GM23338 (cell line): Measurements from ENCODE around the gene PTPRN2. TPM values are rescaled to one million over a fixed set of nuclear protein-coding genes. Genes with fewer than 3 reads are reported as not detected.

Experiments used
- ATAC-seq: fragments of 200-7000 bp; cut with Tn5 transposase; 3 replicates; pipeline ENCODE4 v1.9.1; 2020
- DNase-seq: peaks from one replicate; pipeline ENCODE4 v3.0.0-alpha.2; 2015; ENCODE audit warnings: low spot score
- H2AFZ ChIP-seq: fragments of 200-600 bp; sonication (generic); 2 replicates; pipeline ENCODE4 v1.8.0; 2016; ENCODE audit warnings: antibody characterized with exemption, mild to moderate bottlenecking, moderate library complexity
- H3F3A ChIP-seq: fragments of 200-600 bp; sonication (generic); replicated peaks from 2 replicates; pipeline ENCODE4 v1.8.0; 2017; ENCODE audit warnings: antibody characterized with exemption, mixed run types, low read depth
- H3K27ac ChIP-seq: fragments of 200-600 bp; sonication (generic); 2 replicates; pipeline ENCODE4 v1.6.1; 2016; ENCODE audit warnings: low read depth
- H3K27me3 ChIP-seq: fragments of 200-600 bp; sonication (generic); 2 replicates; pipeline ENCODE4 v1.8.0; 2016; ENCODE audit warnings: mild to moderate bottlenecking, mixed run types, moderate library complexity; ENCODE audit not compliant: insufficient read depth
- H3K36me3 ChIP-seq: fragments of 200-600 bp; sonication (generic); 2 replicates; pipeline ENCODE4 v1.8.0; 2016; ENCODE audit warnings: mild to moderate bottlenecking; ENCODE audit not compliant: insufficient read depth
- H3K4me1 ChIP-seq: fragments of 200-600 bp; sonication (generic); 2 replicates; pipeline ENCODE4 v1.8.0; 2016; ENCODE audit warnings: mild to moderate bottlenecking, moderate library complexity; ENCODE audit not compliant: insufficient read depth
- H3K4me2 ChIP-seq: fragments of 200-600 bp; sonication (generic); 2 replicates; pipeline ENCODE4 v1.7.1; 2017; ENCODE audit warnings: mixed run types
- H3K4me3 ChIP-seq: fragments of 200-600 bp; sonication (generic); 2 replicates; pipeline ENCODE4 v1.6.1; 2016; ENCODE audit warnings: mixed run types
- H3K79me2 ChIP-seq: fragments of 200-600 bp; sonication (generic); replicated peaks from 2 replicates; pipeline ENCODE4 v1.8.0; 2017; ENCODE audit warnings: mild to moderate bottlenecking; ENCODE audit not compliant: insufficient read depth
- H3K9me2 ChIP-seq: fragments of 200-600 bp; sonication (generic); 2 replicates; pipeline ENCODE4 v1.8.0; 2017; ENCODE audit not compliant: insufficient read depth
- H4K20me1 ChIP-seq: fragments of 200-600 bp; sonication (generic); replicated peaks from 2 replicates; pipeline ENCODE4 v1.8.0; 2017; ENCODE audit warnings: mild to moderate bottlenecking; ENCODE audit not compliant: insufficient read depth
- H3K27ac Mint-ChIP-seq: 2 replicates; pipeline ENCODE4 v1.8.0; 2020; ENCODE audit warnings: inconsistent platforms, mild to moderate bottlenecking, moderate library complexity, mixed read lengths
- H3K27me3 Mint-ChIP-seq: 3 replicates; pipeline ENCODE4 v1.8.0; 2022; ENCODE audit warnings: low read depth, mild to moderate bottlenecking, moderate library complexity, mixed read lengths, inconsistent platforms; ENCODE audit not compliant: insufficient read depth, poor library complexity
- H3K36me3 Mint-ChIP-seq: 3 replicates; pipeline ENCODE4 v1.8.0; 2021; ENCODE audit warnings: low read depth, mild to moderate bottlenecking, inconsistent platforms, moderate library complexity, mixed read lengths
- H3K4me1 Mint-ChIP-seq: 3 replicates; pipeline ENCODE4 v1.8.0; 2020; ENCODE audit warnings: mild to moderate bottlenecking, inconsistent platforms, mixed read lengths
- H3K4me3 Mint-ChIP-seq: 3 replicates; pipeline ENCODE4 v1.8.0; 2021; ENCODE audit warnings: moderate library complexity, mild to moderate bottlenecking, inconsistent platforms, mixed read lengths
- H3K9me3 Mint-ChIP-seq: 3 replicates; pipeline ENCODE4 v1.8.0; 2020; ENCODE audit warnings: moderate library complexity, mild to moderate bottlenecking, inconsistent platforms, mixed read lengths
- CREB1 ChIP-seq: fragments of 250-450 bp; sonication (Bioruptor Pico); IDR thresholded peaks from 2 replicates; pipeline ENCODE4 v1.5.0; 2020; ENCODE audit warnings: low read depth, mild to moderate bottlenecking, moderate library complexity
- EZH2phosphoT487 ChIP-seq: fragments of 200-600 bp; sonication (generic); IDR thresholded peaks from one replicate; pipeline ENCODE4 v1.8.1; 2018; ENCODE audit warnings: antibody characterized with exemption; ENCODE audit not compliant: unreplicated experiment
- JUNB ChIP-seq: IDR thresholded peaks from one replicate; pipeline ENCODE4 v1.6.1; 2016; ENCODE audit warnings: antibody characterized with exemption; ENCODE audit not compliant: unreplicated experiment
- STAT1 ChIP-seq: IDR thresholded peaks from one replicate; pipeline ENCODE4 v1.6.1; 2016; ENCODE audit warnings: antibody characterized with exemption; ENCODE audit not compliant: unreplicated experiment
- ZNF114 ChIP-seq: fragments of 250-450 bp; sonication (Bioruptor Pico); IDR thresholded peaks from 2 replicates; pipeline ENCODE4 v1.5.0; 2020; ENCODE audit warnings: mild to moderate bottlenecking, moderate library complexity
- ZNF331 ChIP-seq: fragments of 250-450 bp; sonication (Bioruptor Pico); IDR thresholded peaks from 2 replicates; pipeline ENCODE4 v1.5.0; 2020; ENCODE audit warnings: low read depth, mild to moderate bottlenecking, moderate library complexity
- ZNF462 ChIP-seq: fragments of 250-450 bp; sonication (Bioruptor Pico); IDR thresholded peaks from 2 replicates; pipeline ENCODE4 v1.5.0; 2020; ENCODE audit warnings: mild to moderate bottlenecking, moderate library complexity
- polyA plus RNA-seq: library from polyadenylated mRNA; unstranded; fragments of >200 nt; fragmentation: Nextera tagmentation; extraction: Ambion mirVana; gene quantifications from 2 replicates; pipeline ENCODE4 v1.2.1, GENCODE V29; 2016
- total RNA-seq: library from RNA; depleted of rRNA; stranded (reverse); fragments of >200 nt; shearing (Covaris generic); gene quantifications from 2 replicates; pipeline ENCODE4 v1.2.3, GENCODE V29; 2014
- TF ChIP-seq, protein P1 (sequence below): IDR thresholded peaks from one replicate; pipeline ENCODE4 v1.6.1; 2018; ENCODE audit warnings: antibody characterized with exemption; ENCODE audit not compliant: unreplicated experiment

PTPRN2 gene
- total and polyA plus RNA-seq, 2 experiments from 2014 or later = 0.87 to 4.0 TPM

DNA sequence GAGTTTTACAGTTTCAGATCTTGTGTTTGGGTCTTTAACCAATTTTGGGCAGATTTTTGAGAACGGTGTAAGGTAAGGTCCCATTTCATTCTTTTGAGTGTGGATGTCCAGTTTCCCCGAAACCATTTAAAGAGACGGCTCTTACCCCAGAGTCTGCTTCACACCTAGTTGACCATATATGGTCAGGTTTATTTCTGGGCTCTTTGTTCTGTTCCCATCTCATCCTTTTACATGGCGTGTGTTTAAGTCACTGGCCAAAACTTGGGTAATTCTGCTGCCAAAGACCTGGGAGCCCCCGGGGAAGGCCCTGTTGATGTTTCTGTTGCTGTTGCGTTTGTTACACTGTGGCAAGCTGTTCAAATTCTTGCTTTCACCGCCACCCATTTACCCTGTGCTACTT lies 120.1 kb downstream of the PTPRN2 start (continued):
- no peak for TF ChIP-seq ZNF462 (CRISPR knock-in tag)
- TF ChIP-seq JUNB = no peak
- TF ChIP-seq ZNF331 (CRISPR knock-in tag) = no peak

DNA sequence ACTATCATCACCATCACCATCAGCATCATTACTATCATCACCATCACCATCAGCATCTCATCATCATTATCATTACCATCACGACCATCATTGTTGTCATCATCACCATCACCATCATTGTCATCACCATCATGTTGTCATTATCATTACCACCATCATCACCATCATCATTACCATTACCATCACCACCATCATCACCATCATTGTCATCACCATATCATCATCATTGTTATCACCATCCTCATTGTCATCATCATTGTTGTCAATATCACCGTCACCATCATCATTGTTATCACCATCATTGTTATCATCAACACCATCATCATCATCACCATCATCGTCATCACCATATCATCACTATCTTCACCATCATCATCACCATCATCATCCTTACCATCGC lies 124.3 kb downstream of the PTPRN2 start:
- no peak for ATAC-seq
- Histone ChIP-seq H4K20me1 (no peaks in the 10 kb centered on the region), H2AFZ (no peak overlapping the region), H3K27ac (no peak overlapping the region), H3K79me2 (no peaks in the 10 kb centered on the region), H3K27me3 (no peaks in the 10 kb centered on the region), H3K4me2 (no peak overlapping the region), H3K9me2 (peaks cover 4% of the 10 kb centered on the region; the same call in 1 of the 2 replicates), H3K4me1 (peaks cover 4% of the 10 kb centered on the region; the same call in 1 of the 2 replicates), H3K4me3 (no peak overlapping the region), H3F3A (no peaks in the 10 kb centered on the region), H3K36me3 (no peaks in the 10 kb centered on the region)
- Mint-ChIP-seq H3K9me3 (peaks cover 67% of the 10 kb centered on the region), H3K27me3 (peaks cover 2% of the 10 kb centered on the region), H3K4me3 (no peak overlapping the region), H3K36me3 (peaks cover 17% of the 10 kb centered on the region), H3K27ac (no peak overlapping the region), H3K4me1 (peaks cover 10% of the 10 kb centered on the region)
- no peak for DNase-seq
- TF ChIP-seq CREB1 = no peak
- TF ChIP-seq STAT1 = no peak
- no peak for TF ChIP-seq EZH2phosphoT487
- no peak for TF ChIP-seq ZNF331 (CRISPR knock-in tag)
- no peak for TF ChIP-seq ZNF114
- TF ChIP-seq, protein P1, sequence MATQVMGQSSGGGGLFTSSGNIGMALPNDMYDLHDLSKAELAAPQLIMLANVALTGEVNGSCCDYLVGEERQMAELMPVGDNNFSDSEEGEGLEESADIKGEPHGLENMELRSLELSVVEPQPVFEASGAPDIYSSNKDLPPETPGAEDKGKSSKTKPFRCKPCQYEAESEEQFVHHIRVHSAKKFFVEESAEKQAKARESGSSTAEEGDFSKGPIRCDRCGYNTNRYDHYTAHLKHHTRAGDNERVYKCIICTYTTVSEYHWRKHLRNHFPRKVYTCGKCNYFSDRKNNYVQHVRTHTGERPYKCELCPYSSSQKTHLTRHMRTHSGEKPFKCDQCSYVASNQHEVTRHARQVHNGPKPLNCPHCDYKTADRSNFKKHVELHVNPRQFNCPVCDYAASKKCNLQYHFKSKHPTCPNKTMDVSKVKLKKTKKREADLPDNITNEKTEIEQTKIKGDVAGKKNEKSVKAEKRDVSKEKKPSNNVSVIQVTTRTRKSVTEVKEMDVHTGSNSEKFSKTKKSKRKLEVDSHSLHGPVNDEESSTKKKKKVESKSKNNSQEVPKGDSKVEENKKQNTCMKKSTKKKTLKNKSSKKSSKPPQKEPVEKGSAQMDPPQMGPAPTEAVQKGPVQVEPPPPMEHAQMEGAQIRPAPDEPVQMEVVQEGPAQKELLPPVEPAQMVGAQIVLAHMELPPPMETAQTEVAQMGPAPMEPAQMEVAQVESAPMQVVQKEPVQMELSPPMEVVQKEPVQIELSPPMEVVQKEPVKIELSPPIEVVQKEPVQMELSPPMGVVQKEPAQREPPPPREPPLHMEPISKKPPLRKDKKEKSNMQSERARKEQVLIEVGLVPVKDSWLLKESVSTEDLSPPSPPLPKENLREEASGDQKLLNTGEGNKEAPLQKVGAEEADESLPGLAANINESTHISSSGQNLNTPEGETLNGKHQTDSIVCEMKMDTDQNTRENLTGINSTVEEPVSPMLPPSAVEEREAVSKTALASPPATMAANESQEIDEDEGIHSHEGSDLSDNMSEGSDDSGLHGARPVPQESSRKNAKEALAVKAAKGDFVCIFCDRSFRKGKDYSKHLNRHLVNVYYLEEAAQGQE = no peak
- TF ChIP-seq JUNB = no peak
